ENCODE data around the gene F12.

Gene F12

DNA sequence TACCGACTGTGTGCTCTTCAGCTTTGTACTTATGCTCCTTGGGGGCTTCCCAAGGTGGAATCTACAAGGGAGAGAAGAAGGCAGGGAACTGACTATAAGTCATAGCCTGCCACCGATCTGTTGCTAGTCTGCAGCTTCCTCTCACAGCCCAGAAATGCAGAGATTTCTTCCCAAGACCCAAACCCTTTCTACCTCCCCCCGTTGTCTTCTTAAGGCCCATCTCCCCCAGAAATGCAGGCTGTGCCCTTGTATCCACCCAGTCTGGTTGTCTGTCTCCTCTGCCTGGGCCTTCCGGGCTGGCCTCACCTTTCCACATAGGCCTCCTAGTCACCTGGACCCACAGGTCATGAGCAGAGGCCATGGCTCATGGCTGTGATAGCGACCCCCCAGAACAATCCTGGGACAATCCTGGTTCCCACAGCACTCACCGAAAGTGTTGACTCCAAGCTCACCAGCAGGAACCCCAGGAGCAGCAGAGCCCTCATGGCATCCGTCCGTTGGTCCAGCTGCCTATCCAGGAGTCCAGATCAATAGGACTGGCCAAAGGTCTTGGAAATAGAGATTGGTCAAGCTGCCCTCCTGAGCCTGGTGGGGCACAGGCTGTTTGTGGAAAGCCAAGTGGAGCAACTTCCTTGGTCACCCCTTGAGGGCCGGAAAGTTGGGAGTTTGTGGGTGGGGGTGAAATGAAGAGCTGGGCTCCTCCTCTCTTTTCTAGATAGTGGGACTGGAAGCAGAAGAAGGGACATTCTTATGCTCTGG is at the start of gene F12:
Gene F12, minus strand, starts transcription at position 522 of the 759 bp plus-strand sequence. Its CDS starts 37 bp downstream, at position 485.
- no peak for DNase-seq

DNA sequence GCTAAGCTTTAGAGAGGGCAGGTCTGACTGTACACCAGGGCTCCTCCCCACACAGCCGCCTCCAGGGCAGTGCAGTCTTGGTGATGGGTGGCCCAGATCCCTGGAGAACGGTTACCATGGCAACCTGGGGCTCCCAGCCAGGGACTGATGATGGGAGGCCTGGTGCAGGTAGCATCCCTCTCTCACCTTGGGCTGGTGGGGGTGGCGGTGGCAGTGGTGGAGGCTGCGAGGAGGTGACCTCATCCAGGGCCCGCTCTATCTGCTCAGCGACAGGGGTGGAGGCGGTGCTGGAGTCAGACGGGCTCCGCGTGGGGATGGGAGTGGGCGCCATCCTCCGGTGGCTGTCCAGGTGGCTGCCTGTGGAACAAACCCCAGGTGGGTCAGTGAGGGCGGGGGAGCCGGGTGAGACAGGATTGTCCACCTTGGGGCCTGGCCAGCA is 49.6 kb upstream of the F12 start:
- DNase-seq = peak; percentile 57

DNA sequence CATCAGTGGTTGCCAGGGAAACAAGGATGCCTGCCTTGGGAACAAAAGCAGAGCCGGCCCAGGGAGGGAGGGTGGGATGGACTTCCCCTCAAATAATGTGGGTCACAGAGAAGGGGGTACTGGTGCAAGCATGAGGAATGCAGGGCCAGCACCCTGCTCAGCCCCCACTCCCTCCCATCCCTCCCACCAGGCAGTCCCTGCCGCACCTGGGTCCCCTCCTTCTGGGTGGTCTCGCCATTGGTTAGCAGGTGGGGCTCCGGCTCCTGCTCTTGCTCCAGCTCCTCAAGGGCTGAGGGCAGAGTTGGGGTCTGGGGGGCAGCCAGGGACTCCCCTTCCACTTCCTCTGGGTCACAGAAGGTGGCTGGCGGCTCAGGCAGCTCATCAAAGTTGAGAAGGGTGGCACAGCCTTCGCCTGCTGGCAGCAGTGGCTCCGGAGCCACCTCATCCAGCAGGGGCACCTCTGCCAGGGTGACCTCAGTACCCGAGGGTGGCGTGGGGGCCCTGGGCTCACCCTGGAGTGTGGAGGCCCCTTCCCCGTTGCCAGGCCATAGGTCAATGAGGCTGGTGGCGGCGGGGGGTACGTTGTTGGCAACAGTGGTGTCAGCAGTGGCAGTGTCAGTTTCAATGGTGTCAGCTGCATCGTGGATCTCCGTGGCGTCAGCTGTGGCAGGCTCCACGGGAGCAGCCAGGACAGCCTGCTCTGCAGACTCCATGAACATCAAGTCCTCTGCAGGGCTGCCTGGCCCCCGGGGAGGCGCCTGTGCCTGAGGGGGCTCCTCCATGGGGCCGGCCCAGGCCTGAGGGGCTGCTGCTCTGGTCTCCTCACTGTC is 48.7 kb upstream of the F12 start:
- DNase-seq = peak; percentile 37

DNA sequence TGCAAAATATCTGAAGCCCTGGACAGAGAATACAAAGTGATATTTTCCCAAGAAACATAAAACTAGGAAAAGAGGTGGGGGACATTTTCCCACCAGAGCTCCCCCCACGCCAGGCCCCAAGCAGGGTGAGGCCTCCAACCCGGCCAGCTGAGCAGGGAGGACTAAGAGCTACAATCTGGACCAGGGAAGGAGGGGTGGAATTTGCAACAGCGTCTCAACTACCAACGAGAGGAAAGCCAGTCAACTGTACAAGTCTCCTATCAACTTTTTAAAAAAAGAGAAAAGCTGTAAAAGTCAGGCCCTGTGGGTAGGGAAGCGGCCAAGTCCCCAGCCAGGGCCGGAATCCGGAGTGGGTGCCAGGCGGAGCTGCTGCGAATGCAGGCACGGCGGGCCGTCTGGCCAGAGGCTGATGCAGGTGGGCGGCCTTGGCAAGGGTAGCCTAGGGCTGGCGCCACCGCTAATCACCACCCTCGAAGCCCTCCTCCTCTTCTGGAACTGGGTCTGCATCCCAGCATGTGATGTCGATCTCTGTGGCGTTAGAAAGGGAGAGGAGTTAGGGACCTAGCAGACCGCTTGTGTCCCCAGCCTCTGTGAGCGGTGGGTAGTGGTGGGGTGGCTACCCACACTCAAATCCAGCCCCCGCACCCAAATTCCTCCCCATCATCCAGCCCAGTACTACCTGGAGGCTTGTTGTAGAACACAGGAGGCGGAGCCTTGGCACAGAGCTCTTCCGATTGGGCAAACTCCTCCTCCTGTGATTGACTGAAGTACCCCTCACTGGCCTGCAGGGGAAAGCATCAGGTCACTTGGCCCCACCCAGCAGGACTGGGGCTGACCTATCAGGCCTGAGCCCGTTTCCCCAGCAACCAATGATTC is 47.9 kb upstream of the F12 start:
- DNase-seq = peak; percentile 97

DNA sequence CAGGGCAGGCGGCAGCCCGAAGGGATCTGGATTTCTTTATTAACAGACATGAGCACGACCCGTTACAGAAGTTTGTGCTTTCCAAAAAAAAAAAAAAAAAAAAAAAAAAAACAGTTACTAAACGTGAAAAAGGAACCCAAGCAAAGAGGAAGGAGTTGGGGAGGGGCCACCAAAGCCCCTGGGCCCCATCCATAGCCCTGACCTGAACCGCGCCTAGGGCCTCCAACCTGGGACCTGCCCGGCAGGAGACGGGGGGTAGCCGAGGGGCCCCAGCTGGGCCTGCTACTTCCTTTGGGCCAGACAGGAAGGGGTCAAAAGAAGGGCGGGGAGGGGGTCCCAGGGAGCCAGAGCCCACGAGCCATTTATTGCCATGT is 47.2 kb upstream of the F12 start:
- DNase-seq = no peak

DNA sequence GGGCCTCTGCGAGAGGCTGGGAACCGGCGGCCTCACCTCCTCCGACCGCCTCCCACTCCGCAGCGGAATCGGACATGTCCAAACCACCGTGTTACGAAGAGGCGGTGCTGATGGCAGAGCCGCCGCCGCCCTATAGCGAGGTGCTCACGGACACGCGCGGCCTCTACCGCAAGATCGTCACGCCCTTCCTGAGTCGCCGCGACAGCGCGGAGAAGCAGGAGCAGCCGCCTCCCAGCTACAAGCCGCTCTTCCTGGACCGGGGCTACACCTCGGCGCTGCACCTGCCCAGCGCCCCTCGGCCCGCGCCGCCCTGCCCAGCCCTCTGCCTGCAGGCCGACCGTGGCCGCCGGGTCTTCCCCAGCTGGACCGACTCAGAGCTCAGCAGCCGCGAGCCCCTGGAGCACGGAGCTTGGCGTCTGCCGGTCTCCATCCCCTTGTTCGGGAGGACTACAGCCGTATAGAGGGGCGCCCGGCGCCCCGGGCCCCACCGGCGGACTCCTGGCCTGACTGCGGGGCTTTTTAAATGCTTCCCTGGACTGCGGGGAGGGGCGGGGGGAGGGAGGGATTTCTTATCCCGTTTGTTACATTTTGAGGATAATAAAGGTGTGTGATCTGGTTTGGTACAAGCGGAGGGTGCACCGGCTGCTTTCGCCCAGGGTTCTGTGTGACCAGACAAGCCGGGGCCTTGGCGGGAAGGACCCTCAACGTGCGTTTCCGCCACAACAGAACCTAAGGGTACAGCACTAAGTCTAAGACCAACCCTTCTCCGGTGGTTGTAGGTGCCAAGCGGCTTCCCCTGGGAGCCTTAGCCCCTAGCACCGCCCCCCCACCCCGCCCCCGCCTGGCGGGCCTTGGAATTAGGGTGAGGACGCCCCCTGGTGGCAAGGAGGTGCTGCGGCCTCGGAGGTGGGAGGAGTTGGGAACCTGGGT is 46.6 kb upstream of the F12 start:
- peak; percentile 97 for DNase-seq

DNA sequence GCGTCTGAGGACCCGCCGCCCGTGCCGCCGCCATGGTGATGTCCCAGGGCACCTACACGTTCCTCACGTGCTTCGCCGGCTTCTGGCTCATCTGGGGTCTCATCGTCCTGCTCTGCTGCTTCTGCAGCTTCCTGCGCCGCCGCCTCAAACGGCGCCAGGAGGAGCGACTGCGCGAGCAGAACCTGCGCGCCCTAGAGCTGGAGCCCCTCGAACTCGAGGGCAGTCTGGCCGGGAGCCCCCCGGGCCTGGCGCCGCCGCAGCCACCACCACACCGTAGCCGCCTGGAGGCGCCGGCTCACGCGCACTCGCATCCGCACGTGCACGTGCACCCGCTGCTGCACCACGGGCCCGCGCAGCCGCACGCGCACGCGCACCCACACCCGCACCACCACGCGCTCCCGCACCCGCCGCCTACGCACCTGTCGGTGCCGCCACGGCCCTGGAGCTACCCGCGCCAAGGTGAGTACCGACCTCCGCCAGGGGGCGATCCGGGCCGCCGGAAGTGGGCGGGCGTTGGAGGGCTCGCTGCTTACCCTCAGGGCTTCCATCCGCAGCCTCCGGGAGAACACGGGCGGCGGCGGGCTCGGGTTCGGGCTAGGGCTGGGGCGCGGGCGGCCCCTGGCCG is 45.8 kb upstream of the F12 start:
- DNase-seq = peak; percentile 93

DNA sequence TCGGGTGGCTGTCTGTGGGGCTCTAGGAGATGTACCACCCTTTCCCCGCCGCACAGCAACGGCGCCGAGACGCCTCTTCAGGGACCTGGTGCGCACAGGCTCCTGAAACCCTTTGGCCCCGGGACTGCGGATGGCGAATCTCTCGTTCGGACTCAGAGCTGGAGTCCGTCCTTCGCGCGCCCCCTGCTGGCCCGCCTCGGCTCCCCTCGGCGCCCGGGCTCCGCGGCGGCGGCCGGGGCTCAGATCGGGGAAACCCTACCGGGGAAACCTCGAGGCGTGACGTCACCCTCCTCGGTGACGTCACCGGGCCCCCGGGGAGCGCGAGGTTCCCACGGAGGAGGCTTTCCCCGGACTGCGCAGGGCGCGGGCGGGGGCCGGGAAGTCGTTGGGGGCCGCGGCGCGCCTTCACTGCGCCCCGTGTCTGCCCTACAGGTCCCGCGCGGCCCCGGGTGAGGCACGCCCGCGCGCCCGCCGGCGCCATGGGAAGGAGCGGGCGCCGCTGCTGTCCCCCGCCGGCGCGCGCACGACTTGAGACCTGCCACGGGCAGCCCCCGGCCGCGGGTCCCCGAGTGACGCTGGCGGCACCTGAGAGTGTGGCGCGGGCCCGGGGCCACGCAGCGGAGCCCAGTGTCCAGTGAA is 45.2 kb upstream of the F12 start:
- DNase-seq = peak; percentile 97

DNA sequence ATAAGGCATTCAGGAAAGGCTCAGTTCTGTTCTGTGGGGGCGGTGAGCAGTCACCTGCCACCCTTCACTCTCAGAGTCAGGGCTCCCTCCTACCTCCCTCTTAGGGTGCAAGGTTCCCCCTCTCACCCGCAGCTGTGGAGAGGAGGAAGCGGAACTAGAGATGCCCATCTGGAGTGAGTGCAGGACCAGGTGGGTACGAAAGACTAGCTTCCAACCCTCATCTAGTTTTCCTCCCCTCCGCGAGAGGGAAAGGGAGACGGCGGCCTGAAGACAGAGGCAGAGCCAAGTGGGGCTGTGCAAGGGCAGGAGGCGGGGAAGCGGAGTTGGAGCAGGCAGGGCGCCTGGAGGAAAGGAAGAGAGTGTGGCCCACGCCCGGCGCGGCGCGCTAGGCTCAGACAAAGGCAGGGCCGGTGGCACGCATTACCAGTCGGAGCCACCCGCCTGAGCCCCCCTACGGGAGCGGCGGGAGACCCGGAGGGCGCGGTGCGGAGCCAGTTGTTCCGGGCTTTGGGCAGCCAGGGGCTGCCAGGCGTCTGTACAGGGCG is 44.6 kb upstream of the F12 start:
- no peak for DNase-seq

DNA sequence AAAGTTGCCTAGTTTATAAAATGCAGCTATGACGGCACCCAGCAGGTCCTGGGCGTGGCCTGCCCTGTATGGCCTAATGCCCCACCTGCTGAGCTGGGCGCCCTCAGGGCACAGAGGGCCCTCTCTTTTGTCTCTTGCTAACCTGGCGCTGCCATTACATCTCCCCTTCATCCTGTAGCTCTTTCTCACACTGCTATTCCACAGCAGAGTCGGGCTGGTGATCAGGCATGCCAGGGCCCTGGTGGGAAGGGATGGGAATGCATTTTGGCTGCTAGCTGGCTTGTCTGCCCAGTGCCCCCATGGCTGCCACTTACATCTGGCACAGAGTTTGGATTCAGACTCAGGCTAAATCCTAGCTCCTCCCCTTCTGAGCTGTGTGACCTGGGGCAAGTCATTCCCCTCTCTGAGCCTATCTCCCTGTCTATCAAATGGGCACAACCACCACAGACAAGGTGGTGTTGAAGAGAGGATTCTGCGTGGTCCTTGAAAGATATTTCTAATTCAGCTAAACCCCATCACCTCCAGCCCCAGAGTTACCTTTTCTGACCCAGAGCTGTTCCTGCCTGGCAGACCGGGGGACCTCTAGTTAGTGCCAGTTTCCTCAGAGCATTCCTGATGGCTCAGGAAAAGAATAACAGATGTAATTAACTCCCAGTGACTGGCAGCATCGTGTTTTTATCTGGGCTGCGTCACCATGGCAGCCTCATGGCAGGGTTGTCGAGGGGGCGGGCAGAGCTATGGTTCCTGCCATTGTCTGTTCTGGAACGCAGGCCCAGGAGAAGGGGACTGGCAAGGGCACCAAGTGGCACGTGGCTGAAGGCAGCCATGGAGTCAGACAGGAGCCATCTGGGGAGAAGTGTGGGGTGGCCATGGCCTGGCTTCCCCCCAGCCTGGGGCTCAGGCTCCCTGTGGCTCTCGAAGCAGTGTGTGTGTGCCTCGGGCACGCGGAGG is 43.6 kb upstream of the F12 start:
- DNase-seq = peak; percentile 13

DNA sequence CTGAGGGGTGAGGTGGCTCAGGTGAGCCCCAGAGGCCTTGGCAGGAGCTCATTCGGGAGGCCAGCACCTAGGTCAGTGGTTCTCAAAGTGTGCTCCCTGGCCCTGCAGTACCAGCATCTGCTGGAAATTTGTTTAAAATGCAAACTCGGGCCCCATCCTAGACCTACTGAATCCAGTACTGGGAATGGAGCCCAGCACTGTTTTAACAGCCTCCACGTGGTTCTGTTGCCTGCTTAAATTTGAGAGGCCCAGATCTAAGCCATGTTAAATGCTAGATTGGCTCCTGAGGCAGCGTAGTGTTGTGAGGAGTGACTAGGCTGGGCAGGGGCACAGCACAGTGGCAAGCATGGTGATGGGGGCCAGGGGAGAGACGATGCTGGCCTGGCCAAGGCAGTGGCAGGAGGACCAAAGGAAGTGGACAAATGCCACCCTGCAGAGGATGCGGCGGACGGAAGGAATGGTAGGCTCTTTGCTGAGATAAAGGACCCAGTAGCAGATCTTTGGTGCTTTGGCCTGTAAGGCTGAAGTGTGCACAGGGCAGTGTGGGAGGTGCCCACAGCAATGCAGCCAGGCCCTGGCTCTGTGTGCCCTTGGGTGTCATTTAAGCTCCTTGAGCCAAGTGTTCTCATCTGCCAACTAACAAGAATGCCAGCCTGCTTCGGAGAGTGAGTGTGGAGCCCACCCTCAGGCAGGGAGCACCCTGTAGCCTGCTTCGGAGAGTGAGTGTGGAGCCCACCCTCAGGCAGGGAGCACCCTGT is 41.5 kb upstream of the F12 start:
- no peak for DNase-seq

DNA sequence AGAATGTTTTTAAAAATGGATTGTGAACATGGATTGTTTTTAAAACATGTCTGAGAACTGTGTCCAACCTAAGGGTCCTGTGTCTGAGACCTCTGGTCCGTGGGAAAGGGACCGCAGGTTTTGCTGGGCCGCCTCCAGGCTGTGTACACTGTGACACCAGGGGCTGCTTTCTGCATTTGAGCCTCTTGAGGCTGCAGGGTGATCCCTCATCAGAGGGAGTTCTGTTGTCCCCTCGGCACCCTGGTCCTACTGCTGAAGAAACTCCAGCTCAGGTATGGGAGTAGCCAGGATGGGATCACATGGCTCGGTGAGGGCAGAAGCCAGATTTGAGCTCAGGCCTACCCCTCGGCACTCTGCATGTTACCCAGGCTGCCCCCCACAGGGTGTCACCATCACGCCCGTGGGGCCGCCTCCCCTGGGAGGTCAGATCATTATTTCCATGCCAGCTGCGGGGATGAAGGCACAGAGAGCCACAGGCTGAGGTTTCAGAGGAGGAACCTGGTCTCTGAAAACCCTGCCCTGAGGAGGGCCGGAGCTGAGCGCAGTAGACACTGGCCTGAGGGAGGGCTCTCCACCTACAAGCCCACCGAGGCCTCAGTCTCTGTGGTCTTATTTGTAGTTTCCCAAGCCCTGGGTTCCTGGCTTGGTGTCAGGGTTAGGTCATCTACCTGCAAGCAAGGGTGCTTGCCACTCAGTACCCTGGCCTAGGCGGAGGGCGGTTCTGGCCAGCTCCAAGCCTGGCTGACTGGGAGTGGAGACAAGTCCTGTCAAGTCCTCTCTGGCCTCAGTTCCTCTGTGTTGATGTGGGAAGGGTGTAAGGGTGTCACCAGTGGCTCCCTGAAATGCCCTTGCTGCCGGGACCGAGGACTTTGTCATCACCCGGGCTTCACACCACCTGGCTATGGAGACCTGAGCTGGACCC is 40.0 kb upstream of the F12 start:
- peak; percentile 18 for DNase-seq

DNA sequence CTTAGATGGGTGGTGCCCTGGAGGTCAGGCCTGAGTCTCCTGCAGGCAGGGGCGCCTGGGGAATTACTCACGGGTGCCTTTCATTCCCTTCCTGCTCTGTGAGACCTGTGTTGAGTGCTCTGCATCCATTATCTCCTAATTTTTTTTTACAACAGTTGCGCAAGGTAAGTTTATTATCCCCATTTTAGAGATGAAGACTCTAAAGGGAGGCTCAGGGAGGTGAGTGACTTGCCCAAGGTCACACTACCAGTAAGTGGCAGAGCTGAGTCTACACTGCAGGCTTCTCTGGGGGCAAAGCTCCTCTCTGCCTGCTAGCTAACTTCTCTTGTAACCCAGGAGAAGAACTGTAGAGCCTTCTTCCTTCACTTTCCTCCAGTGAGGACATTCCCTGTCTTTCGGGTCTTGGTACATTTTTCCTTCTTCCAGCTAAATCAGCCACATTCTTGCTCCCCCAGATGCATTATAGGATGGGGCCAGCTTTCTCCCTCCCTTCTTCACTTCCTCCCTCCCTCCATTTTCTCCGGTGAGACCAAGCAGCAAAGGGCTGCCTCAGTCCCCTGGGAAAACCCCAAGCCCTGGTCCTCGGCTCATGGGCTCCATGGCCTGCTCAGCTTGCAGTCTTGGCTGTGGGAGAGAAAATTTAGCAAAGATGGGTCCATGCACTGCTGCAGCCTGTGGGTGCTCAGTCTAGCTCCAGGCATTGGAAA is 39.0 kb upstream of the F12 start:
- no peak for DNase-seq

DNA sequence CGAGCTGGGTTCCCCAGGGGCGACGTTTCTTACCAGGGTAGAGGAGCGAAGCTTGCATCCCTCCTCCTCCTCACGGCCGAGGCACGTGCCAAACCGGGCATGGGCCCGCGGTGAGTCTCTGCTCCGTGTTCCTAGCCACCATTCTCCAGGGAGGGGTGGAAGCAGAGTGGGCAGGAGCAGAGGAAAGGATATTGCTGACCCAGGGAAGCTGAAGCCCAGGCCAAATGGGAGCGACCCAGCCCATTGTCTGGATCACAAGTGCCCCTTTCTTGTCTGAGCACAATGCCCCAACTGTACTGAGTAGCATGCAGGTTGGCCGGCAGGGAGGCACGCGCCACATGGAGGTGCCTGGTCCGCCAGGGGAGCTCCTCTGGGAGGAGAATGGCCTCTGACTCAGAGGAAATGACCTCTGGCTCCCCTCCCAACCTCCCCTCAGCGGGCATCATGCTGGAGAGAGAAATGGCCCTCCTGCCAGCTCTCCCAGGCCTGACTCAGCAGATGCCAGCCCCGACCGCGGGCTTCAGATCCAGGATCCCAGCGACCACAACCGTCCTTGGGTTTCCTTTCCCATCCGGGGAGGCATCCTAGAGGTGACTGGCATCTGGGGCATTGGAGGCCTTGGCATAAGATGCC is 38.4 kb upstream of the F12 start:
- DNase-seq = peak; percentile 82

DNA sequence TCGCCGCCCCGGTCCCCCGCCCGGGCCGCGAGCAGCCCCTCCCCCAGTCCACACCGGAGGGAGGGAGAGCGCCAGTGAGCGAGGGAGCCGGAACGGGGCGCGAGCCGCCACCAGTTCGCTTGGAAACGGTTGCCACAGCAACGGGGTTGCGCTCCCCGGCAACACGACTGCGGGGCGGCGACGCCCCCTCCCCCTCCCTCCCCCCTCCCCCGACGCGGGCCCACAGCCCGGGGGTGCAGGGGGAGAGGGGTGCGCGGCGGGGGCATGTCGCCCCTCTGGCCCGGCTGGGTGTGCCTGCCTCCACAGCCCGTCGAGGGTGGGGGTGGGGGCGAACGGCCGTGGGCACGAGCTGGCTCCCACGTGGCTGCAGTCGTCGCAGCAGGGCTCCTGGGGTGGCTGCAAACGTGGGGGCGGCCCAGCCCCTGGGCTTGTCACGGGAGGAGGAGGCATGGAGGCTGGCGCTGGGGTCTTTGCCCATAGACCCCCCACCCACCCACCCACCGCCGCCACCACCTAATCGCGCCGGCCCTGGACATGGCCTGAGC is 37.8 kb upstream of the F12 start:
- peak; percentile 89 for DNase-seq

All from eye (tissue), 1 donor.